ELF-1 (cell line): ENCODE measurements around the gene PRMT6.
"Not testable (repeated sequence)": the region's sequence is repeated elsewhere in the genome, so short reads cannot be mapped to it uniquely, and the experiment has no call there.

Experiments used
- DNase-seq: peaks from one replicate; pipeline ENCODE4 v3.0.0-alpha.2; 2016; ENCODE audit warnings: low read depth, low spot score

The PRMT6 gene

DNA sequence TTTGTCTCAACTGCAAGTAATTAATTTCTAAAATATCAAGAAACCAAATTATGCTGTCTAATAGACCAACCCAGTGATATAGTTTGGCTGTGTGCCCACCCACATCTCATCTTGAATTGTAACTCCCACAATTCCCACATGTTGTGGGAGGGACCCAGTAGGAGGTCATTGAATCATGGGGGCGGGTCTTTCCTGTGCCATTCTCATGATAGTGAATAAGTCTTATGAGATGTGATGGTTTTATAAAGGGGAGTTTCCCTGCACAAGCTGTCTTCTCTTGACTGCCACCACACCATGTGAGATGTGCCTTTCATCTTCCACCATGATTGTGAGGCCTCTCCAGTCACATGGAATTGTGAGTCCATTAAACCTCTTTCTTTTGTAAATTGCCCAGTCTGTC lies 36.9 kb downstream of the PRMT6 start:
- not testable (repeated sequence) for DNase-seq

DNA sequence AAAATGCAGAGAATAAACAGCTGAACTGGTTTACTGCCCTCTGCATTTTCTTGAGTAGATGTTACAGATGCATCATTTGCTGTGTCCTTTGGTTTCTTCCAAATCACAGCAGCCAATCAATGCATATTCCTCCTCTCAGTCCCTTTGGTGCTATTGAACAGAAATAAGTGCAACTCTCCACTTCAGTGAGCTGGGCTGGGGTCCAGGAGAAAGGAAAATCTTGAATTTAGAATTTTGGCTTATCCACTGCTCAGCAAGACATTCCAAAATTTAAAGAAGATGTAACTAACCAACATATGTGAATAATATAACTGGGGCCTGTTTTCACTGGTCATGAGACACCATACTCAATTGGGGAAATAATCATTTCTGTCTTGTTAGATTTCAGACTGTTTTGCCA lies 39.2 kb downstream of the PRMT6 start:
- DNase-seq = no peak

DNA sequence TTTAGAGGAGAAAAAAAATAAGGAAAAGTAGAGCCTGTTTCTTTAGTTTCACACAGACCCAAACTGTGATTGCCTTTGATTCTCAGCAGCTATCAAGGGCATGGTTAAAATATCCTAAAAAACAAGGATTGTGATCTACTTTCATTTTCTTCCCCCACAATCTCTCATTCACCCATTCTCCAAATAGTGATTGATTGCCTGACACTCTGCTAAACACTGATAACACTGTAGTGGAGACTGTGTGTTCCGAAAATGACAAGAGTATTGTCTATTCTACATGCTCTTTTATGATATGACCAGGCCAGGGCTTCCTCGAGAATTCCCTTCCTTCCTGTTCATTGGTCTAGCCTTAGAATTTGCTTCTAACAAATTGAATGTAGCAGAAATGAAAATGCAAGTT lies 40.2 kb downstream of the PRMT6 start:
- DNase-seq = no peak

DNA sequence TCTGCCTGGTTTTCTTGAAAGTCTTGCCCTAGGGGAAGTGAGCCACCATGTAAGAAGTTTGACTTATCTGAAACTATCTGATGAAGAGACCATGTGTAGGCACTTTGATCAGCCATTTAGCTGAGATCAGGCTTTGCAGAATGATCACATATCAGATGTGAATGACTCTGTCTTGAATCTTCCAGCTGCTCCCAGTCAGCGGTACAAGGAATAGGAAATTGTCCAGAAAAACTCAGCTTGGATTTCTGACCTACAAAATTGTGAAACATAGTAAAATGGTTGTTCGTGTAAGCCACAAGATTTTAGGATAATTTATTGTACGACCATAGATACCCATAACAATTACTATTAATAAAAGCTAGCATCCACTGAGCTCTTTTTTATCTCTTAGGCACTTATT lies 42.5 kb downstream of the PRMT6 start:
- no peak for DNase-seq

DNA sequence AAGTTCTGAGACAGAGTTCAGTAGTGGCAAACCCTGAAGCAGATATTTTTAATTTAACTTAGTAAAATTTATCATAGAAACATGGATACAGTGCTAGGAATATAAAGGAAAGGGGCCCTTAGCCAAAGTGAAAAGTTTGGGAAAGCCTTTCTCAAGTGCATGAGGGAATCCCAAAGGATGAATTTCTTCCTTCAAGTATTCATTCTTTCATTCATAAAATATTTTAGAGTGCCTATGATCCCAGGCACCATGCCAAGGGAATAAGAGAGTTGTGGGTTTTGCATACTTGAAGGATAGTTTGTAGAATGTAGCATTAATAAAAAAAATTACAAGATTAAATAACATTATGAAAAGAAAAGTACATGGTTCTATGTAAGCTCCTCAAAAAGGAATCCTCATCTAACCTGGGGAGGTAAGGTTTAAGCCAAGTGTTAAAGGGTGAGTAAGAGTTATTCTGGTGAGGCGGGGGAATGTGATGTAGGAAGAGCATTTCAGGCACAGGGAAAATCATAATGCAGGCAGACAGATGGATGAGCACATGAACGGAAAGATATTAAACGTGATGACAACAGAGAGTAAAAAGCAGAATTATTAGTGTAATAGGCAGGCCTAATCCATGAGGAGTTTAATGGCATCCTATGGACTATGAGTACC lies 44.0 kb downstream of the PRMT6 start:
- no peak for DNase-seq

DNA sequence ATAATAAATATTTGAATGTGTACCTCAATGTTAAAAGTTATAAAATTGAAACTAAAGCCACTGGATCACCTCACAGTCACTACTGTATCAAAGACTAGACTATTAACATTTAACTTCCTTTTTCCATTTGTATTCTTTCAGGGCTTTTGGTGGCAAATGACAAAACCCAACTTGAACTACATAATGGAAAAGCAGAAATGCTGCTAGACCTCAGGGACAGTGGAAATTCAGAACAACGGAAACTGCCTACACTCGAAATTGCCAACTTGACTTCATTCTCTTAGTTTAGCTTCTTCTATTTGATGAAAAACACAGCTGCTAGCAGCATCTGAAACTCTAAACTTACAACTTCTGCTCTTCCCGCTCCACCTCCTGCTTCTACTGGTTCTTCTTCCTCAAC lies 49.4 kb downstream of the PRMT6 start:
- no peak for DNase-seq
